NCI-H1436 treated with DMSO at 0.1 percent for 48 hours (cell line): Measurements from ENCODE around the gene EIF3D.

Experiments used
- DNase-seq: peaks from one replicate; lab custom pipeline; 2025; lab: John Stamatoyannopoulos, UW

The EIF3D gene, protein sequence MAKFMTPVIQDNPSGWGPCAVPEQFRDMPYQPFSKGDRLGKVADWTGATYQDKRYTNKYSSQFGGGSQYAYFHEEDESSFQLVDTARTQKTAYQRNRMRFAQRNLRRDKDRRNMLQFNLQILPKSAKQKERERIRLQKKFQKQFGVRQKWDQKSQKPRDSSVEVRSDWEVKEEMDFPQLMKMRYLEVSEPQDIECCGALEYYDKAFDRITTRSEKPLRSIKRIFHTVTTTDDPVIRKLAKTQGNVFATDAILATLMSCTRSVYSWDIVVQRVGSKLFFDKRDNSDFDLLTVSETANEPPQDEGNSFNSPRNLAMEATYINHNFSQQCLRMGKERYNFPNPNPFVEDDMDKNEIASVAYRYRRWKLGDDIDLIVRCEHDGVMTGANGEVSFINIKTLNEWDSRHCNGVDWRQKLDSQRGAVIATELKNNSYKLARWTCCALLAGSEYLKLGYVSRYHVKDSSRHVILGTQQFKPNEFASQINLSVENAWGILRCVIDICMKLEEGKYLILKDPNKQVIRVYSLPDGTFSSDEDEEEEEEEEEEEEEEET

DNA sequence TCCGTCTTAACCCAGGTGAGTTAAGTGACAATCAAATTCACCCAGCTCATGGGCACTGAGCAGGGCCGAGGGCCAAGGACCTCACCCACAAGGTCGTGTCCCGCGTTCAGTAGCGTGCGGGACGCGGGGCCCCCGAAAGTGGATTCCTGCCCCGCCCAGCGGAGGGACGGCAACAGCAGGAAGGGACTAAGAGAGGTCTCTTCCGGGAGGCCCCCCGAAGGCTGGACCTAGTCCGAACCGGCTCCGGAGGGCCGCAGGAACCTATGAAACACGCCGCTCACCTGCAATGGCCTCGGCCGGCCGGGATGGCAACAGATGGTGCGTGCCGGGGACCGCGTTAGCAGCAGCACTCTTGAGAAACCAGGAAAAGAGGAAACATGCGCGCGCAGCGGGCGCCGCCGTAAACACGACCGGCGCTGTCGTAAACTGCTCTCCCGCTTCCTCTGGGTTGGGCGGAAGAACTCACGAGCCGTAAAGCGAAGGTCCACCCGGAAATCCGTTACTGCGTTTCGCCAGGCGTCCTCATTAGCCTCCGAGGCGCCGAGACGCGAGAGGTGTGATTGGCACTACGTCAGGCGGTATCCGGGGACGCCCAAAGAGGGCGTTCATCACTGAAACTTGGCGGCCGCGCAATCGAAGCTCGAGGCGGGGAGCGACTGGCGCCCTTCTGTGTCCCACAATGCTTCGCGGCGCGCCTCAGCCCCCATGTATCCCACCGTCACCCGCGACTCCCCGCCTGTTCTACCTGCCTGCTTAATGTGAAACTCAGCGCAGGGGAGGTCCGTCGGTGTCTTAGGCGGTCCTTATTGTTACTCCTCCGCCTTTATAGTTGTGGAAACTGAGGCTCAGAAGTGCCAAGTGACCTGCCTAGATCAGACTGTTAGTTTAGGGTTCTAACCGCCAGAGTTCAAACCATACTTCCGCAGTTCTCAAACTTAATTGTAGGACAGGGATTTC lies at the start of gene EIF3D:
Gene EIF3D (minus strand): TSS at position 372 of the 957 bp plus-strand sequence. CDS start 3,045 bp downstream, outside the sequence.
- peak; percentile 97 for DNase-seq

DNA sequence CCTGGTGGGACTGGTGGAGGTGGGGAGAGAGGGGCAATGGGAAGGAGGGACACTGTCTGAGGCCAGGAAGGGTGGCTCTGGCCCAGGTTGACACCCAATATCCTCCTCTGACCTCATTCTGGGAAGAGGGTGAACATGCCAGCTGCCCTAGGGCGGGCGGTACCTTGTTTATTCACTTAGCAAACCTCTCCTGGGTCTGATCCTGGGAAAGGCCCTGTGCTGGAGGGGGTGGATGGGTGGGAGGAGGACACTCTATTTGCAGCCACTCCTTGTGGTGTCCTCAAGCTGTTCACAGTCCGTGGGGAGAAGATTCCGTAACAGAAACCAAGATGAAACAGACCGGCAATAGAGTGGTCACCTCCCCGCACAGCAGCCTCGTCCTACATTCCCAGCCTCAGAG lies 49.7 kb upstream of the EIF3D start:
- no peak for DNase-seq

DNA sequence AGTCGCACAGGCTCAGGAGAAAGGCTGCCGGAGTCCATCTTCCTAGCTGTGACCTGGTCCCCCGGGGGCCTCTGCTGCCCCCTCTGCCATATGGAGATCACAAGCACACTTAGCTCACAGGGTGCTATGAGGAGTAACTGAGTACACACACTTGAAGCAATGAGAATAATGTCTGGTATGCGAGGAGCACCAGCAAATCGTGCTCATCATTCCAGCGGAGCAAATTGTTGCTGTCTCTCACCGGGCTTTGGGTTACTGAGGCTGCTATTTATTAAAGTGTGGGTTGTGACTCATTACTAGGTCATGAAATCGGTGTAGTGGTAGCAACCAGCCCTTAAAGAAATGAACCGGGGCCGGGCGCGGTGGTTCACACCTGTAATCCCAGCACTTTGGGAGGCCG lies 48.1 kb upstream of the EIF3D start:
- DNase-seq = no peak

DNA sequence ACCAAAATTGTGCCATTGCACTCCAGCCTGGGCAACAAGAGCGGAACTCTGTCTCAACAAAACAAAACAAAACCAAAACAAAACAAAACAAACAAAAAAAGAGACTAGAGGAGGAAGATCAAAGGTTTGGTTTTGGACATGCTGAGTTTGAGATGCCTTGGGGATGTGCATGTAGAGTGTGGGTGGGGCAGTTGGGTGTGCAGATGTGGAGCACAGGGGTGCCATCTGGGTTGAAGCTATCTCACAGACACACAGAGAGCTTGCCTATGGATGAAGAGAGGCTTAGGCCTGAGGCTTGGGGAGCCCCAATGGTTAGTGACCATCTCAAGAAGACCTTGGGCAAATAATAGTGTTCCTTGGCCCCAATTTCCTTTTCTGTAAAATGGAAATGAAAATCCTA lies 45.8 kb upstream of the EIF3D start:
- no peak for DNase-seq

DNA sequence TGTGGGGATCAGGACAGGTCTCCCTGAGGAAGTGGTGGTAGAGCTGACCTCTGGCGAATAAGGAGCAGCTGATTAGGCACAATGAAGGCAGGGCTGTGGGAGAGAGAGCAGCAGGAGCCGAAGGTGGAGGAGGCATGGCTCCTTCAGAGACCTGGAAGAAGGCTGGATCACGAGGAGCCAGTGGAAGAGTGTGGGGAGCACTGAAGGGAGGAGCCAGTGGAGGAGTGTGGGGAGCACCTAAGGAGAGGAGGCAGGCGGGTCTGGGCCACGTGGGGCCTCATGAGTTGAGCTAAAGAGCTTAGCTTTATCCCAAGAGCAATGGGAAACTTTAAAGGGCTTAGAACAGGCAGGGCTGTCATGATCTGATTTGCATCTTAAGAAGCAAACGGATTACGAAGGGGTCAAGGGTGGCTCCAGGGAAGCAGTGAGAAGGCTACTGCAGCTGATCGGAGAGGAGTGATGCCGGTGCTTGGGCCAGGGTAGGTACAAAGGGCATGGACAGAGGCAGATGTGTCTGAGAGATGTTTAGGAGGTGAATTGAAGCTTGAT lies 44.9 kb upstream of the EIF3D start:
- DNase-seq = no peak

DNA sequence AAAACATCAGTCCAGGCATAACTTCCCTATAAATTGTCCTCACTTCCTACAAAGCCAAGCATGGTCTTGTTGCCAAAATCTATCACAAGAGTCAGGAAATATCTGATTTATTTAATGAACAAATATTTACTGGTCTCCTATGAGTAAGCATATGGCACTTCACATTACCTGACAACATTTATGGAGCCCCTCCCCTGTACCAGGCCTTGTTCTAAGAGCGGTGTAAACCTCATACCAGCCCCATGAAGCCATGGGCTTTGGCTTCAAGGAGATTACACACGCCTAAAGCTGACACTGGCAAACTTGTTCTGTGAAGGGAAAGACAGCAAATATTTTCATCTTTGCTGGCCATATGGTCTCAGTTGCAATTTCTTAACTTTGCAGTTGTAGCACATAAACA lies 43.0 kb upstream of the EIF3D start:
- no peak for DNase-seq

DNA sequence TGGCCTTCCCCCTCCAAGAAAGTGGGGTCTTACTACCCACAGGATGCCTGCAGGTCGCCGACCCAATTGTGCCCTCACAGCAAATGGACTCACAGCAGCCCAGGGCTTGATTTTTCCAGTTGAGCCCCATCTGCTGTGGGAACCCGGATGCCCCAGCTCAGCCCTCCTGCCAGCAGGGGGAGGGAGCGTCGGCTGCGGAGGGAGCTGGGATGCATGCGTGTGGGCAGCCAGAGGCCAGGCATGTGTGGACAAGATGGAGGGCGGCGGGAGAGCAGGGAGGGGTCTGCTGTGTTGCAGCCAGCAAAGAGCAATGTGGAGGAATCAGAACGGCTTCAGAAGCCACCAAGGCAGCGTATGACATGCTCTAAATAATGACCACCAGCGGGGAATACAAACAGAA lies 41.0 kb upstream of the EIF3D start:
- no peak for DNase-seq

DNA sequence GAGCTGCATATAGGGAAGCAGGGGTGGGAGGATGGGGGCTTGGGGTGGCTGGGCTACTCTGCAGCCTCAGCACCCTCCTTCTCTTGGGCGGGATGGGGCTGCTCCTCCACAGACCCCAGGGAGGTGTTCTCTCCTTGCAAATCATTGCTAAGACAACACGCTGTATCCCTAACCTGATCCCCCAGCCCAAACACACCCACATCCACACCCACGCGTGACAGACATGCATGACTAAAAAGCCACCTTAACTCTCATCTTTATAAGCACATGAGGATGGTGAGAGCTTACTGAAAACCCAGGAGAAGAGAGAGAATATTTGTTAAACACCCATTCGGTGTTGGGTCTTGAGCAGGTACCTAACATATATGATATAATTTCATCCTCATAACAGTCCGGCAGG lies 39.9 kb upstream of the EIF3D start:
- no peak for DNase-seq

DNA sequence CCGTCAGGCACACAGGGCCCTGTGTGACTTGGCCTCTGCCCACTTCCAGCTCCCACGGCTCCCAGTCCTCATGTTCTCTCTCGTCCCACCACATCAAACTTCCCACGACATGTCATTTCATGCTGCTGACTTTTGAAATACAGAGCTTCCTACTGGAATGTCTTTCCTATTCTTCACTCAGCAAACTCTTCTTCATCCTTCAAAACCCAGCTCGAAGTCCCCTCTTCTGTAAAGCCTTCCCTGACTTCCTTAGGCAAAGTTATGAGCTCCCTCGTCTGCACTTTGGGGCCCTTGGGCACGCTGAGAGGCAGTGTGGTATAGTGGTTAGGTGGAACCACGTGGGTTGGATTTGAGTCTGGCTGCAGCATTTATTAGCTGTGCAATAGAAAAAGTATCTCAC lies 37.8 kb upstream of the EIF3D start:
- no peak for DNase-seq

DNA sequence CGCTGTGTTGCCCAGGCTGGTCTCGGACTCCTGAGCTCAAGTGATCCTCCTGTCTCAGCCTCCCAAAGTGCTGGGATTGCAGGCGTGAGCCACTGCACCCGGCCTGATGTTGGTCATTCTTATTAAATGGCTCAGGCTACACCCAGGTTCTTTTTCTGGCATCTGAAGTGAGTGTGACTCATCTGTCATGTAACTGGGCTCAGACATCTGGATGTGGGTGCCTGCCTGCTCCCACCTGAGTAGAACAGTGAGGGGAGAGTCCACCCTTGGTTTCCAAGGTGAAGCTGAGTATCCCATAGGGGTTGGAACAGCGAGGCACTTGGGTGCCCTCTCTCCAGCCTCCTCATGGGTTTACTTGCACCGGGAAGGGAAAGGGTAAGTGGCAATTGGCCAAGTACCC lies 36.7 kb upstream of the EIF3D start:
- no peak for DNase-seq

DNA sequence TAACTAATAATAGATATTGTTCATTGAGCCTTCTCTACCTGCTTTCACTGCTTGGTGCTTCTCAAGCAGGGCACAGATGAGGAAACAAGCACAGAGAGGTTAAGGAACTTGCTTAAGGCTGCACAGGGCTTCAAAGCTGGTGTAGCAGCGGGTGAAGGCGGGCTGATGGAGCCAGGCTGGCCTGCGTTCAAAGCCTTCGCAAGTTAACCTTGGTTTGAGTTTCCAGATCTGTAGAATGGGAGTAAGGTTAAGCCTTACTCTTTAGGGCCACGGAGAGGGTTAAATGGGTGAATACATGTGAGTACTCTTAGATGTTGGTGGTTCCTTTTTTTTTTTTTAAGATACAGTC lies 36.2 kb upstream of the EIF3D start:
- DNase-seq = no peak

DNA sequence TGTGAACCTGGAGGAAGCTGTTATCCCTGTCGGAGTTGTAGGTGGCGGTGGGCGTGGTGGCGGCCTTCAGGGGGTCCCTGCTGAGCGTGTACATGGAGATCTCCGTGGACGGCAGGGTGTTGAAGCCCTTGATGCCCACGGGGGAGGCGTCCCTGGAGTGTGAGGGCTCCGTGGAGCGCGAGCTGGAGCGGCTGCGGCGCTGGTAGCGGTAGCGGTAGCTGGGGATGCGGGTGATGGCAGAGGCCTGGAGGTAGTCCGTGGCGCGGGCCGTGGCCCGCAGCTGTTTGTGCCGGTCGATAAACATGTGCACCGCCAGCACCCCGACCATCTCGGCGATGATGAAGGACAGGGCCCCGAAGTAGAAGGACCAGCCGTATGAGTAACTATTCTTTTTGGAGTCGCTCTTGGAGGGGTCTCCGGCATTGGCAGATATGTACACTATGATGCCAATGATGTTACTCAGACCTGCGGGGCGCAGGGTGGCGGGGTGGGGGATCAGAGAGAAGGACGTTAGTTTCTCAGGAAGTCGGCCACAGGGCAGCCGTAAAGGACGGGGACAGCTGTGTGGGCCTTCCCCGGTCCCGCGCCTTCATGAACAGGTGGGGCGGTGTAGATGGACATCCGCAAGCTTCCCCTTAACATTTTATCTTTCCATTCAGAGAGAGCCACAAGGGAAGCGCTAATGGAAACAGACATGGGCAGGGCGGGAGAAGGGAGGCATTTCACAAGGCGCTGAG lies 35.6 kb upstream of the EIF3D start:
- DNase-seq = no peak

DNA sequence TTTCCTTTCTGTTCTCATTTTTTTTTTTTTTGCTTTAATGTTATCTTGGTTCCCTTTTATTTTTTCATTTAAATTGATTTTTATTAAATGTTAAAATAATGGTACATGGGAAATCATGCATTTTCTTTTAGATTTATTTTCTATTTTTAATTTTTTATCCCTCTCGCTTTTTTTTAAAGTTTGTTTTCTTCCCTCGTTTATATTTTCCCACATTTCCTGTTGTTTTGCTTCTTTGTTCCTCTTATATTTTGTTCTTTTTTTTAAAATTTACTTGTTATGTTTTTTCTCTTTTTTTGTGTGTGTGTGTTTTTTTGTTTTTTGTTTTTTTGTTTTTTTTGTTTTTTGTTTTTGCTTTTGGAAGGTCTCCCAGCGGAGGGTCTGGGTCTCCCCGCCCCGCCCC lies 34.9 kb upstream of the EIF3D start:
- no peak for DNase-seq

DNA sequence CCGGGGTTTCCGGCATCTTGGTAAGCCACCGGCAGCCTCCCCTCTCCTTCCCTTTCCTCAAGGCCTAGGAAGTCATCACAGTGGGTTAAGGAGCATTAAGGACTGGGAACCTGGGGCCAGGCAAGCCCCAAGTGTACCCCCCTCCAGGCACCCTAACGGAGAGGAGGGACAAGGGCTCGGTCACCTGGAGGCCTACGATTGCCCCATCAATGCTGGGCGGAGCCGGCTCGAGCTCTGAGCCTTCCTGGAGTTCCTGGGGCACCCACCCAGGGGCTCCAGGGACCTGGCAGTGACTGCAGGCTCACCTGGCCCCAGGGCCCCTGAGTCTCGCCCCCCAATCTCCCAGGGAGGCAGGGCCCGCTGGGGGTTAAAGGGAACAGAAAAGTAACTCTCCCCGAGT lies 34.5 kb upstream of the EIF3D start:
- no peak for DNase-seq

DNA sequence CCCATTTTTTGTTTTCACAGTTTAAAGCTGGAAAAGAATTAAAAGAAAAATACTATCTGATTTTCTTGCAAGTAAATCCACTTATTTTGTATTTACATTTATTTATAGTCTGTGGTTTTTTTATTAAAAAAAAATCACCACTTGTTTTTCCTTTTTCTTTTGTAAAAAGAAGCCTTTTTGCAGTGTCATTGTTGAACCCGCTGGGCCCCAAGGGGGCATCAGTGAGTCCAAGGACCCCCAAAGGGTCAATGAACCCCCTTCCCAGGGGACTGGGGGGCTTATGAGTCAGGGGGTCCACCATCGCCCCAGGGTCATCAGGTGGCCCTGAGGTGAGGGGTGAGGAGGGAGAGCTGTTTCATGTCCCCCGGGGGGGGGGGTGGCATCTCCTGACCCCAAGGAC lies 34.0 kb upstream of the EIF3D start:
- no peak for DNase-seq

DNA sequence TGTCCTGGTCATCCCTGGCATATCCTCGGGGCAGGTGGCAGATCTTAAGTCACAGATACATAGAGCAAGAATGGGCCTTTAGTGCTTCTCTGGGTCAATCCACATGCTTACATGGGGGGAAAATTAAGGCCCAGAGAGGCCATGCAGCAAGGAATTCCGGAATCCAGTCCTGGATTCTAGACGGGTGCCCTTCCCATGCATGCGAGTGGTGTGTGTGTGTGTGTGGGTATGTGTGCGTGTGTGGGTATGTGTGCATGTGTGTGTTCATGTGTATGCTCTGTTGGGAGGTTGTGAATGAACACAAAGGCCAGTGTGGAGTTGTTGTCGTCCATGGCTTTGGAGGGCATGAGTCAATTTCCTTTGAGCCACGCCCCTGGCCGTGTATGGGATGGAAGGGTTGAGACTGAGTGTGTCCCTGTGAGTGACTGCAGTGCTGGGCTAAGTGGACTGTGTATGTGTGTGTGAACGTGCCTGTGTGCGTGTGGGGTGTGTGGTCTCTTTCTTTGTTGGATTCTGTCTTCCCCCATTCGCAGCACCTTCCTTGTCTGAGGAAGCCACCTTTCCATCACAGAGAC lies 33.4 kb upstream of the EIF3D start:
- no peak for DNase-seq

DNA sequence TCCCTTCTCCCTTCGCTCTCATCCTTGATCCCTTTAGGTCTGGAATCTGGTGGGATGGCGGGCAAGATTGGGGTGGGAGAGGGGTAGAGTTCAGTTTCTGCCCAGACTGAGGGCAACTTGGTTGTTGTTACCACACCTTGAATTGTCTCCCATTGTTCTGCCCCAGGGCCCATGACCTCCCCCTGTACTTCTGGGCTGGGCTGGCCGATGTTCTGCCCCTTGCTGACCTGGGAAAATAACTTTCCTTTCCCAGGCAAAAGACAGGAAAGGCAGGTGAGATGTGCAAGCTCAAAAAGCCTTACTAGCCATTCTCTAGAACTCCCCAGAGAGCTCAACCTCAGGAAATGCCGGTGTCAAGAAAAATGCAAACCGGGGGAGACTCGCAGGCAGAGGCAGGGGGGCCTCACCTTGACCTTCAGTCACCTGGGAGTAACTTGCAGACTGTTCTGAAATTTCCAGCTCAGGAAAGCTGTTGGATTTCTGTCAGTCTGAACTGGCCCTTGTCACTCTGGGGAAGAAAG lies 32.4 kb upstream of the EIF3D start:
- DNase-seq = no peak

DNA sequence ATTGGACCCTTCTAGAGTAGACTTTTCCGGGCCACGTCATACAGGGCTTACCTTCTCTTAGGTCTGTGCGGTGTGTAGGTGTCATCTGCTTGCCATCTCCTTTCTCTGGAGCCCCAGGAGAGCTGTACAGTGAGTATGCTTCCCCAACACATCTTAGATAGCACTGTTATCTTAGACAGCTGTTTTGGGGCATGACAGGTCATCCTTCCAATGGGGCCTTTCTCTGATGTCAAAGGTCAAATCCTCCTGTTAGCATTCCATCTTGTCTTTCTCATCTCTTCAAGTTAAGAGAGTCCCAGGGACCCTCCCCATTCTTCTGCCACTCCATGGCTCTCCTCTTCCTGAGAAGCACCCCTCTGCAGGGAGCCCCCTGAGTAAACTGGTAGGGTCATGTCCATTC lies 31.0 kb upstream of the EIF3D start:
- no peak for DNase-seq

DNA sequence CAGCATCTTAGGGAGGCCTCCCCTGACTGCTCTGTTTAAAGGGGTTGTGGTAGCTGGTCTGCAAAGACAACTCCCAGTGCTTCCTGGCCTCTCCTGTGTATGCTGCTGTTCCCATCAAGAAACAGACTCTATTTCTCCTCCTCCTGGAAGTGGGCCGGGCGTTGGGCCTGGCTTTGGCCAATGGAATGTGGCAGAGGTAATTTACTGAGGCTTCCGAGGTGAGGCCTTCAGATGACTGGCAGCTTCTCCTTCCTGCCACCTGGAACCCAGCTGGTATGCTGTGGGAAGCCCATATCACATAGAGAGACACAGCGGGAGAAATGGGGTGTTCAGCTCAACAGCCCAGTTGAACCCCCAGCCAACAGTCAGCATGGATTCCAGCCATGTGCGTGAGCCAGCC lies 25.1 kb upstream of the EIF3D start:
- DNase-seq = no peak

DNA sequence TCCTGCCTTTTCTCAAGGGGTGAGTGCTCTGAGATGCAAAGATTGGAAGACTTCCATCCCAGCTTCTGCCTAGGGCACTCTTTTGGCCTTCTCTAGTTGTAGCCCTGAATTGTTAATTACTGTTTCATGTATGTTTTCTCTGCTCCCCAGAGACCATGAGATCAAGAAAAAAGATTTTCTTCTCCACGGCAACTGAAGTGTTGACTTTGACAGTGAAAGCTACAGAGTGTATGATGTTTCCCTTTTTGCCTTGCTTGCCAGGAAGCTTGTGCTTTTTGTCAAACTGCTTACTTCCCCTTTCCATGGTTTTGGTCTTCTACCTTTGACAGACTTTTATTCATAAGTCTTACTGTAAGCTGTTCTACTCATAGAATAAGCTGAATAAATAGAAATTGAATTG lies 23.3 kb upstream of the EIF3D start:
- DNase-seq = peak; percentile 32
